ENCODE measurements around the gene ZNF790.
A peak's percentile ranks its signal among the peaks of the same experiment; 100 is the strongest.

ZNF790 gene

GRCh38 chr19:36771261-36772231 lies 66.6 kb downstream of the ZNF790 start:
- peak; percentile 50 for DNase-seq

Data from CD4-positive, alpha-beta T cell treated with Interleukin-21 for 1 hour (primary cell).